ENCODE results near the gene MYCBPAP. TPM values are rescaled to one million over a fixed set of nuclear protein-coding genes. Genes with fewer than 3 reads are reported as not detected.

The MYCBPAP gene
- total RNA-seq, 5 donors from 2014 or later (not counting 1 experiment from before 2014, with no cell fraction given): 0.92 to 6.9 (median 4.7) TPM

GRCh38 chr17:50479522-50480141 is 28.6 kb upstream of the MYCBPAP start:
- CTCF ChIA-PET: interaction anchor here (0.6 to 1.4 kb wide), 10 partner anchors 9 to 1120 kb away, joined by 3 to 9 read pairs (median 3); partner anchors contain the start of gene LRRC59 (in 1 of the 2)
- H3K4me1 ChIP-seq (ENCODE audit: control insufficient read depth in 1 of 2, extremely low read depth in 1 of 2, insufficient read depth in 2 of 2, low read length in 2 of 2): peaks cover 7 to 20% of the 10 kb centered on the region in 2 experiments
- peak overlapping the region; percentile 76 to 88 (median 82) for H3K4me3 Mint-ChIP-seq
- 27% methylated on average over 13 of the region's 19 CpGs for WGBS (ENCODE audit: insufficient coverage)
- no peak overlapping the region for H3K27ac ChIP-seq (ENCODE audit: low read length)
- no peaks in the 10 kb centered on the region for H3K27me3 Mint-ChIP-seq
- POLR2A ChIA-PET: interaction anchor here in 1 of 2 donors (0.6 kb wide), 2 partner anchors 63 to 87 kb away, joined by 3 to 6 read pairs; no protein-coding TSS in a partner anchor
- H3K4me1 Mint-ChIP-seq: peaks cover 25 to 29% (median 27%) of the 10 kb centered on the region in 3 donors
- peaks cover 14 to 26% of the 10 kb centered on the region in 2 donors for H3K36me3 ChIP-seq (ENCODE audit: control insufficient read depth in 2 of 2, extremely low read depth in 1 of 2, insufficient read depth in 1 of 2, low read length in 1 of 2)
- no peaks in the 10 kb centered on the region for H3K9me3 ChIP-seq
- DNase-seq: peak; percentile 17 to 75 (median 57)
- no peaks in the 10 kb centered on the region for H3K9me3 Mint-ChIP-seq
- ATAC-seq (replicated peaks in 1 of 4): peak; percentile 31 to 53 (median 49)
- peak overlapping the region; percentile 61 to 83 for H3K27ac Mint-ChIP-seq
- peaks cover 12% of the 10 kb centered on the region for H3K36me3 Mint-ChIP-seq
- peaks cover 0 to 14% of the 10 kb centered on the region in 2 experiments for H3K27me3 ChIP-seq (replicated peaks in 1 of 2; ENCODE audit: control insufficient read depth in 2 of 2, extremely low read depth in 1 of 2, insufficient read depth in 2 of 2, low read length in 1 of 2)
- H3K4me3 ChIP-seq (ENCODE audit: control insufficient read depth in 1 of 2, extremely low read depth in 1 of 2, low read length in 1 of 2): peak overlapping the region; percentile 86 to 95

- 50% methylated on average over 1 of the region's 7 CpGs for WGBS (ENCODE audit: insufficient coverage)
- Mint-ChIP-seq H3K4me1 (peaks cover 25 to 29% (median 27%) of the 10 kb centered on the region in 3 donors), H3K27me3 (no peaks in the 10 kb centered on the region), H3K9me3 (no peaks in the 10 kb centered on the region), H3K36me3 (peaks cover 12% of the 10 kb centered on the region), H3K4me3 (peak overlapping the region; percentile 76 to 88 (median 82)), H3K27ac (peak overlapping the region in 1 of 2 donors; percentile 61)
- ChIA-PET CTCF (interaction anchor here in 1 of 2 donors (1.3 to 1.4 kb wide), 4 partner anchors 10 to 118 kb away, joined by 4 to 9 read pairs (median 6); partner anchors contain the start of gene LRRC59), POLR2A (no interaction called here)
- peaks cover 14 to 32% of the 10 kb centered on the region in 2 donors for H3K36me3 ChIP-seq (ENCODE audit: control insufficient read depth in 2 of 2, extremely low read depth in 1 of 2, insufficient read depth in 1 of 2, low read length in 1 of 2)
- H3K4me3 ChIP-seq (ENCODE audit: control insufficient read depth in 1 of 2, extremely low read depth in 1 of 2, low read length in 1 of 2): no peak overlapping the region
- H3K4me1 ChIP-seq (ENCODE audit: control insufficient read depth in 1 of 2, extremely low read depth in 1 of 2, insufficient read depth in 2 of 2, low read length in 2 of 2): peaks cover 7 to 20% of the 10 kb centered on the region in 2 experiments
- H3K27me3 ChIP-seq (replicated peaks in 1 of 2; ENCODE audit: control insufficient read depth in 2 of 2, extremely low read depth in 1 of 2, insufficient read depth in 2 of 2, low read length in 1 of 2): peaks cover 0 to 14% of the 10 kb centered on the region in 2 experiments
- no peak overlapping the region for H3K27ac ChIP-seq (ENCODE audit: low read length)
- ATAC-seq (replicated peaks in 1 of 4): no peak
- no peaks in the 10 kb centered on the region for H3K9me3 ChIP-seq
- DNase-seq: no peak
These were observed 28.0 kb upstream of the MYCBPAP start for GRCh38 chr17:50480142-50480764.

- H3K4me1 ChIP-seq (ENCODE audit: control insufficient read depth in 1 of 2, extremely low read depth in 1 of 2, insufficient read depth in 2 of 2, low read length in 2 of 2): peaks cover 7 to 20% of the 10 kb centered on the region in 2 experiments
- Mint-ChIP-seq H3K27me3 (no peaks in the 10 kb centered on the region), H3K36me3 (peaks cover 19% of the 10 kb centered on the region), H3K27ac (no peak overlapping the region), H3K4me3 (peak overlapping the region in 2 of 3 donors; percentile 21 to 28), H3K4me1 (peaks cover 25 to 29% (median 27%) of the 10 kb centered on the region in 3 donors), H3K9me3 (no peaks in the 10 kb centered on the region)
- peaks cover 14 to 39% of the 10 kb centered on the region in 2 donors for H3K36me3 ChIP-seq (ENCODE audit: control insufficient read depth in 2 of 2, extremely low read depth in 1 of 2, insufficient read depth in 1 of 2, low read length in 1 of 2)
- ChIA-PET CTCF (no interaction called here), POLR2A (no interaction called here)
- no peak overlapping the region for H3K4me3 ChIP-seq (ENCODE audit: control insufficient read depth in 1 of 2, extremely low read depth in 1 of 2, low read length in 1 of 2)
- ATAC-seq (replicated peaks in 1 of 4) (no peak), DNase-seq (no peak)
- no CpG with 5 or more reads among the region's 2 CpGs for WGBS (ENCODE audit: insufficient coverage)
- peaks cover 0 to 14% of the 10 kb centered on the region in 2 experiments for H3K27me3 ChIP-seq (replicated peaks in 1 of 2; ENCODE audit: control insufficient read depth in 2 of 2, extremely low read depth in 1 of 2, insufficient read depth in 2 of 2, low read length in 1 of 2)
- no peak overlapping the region for H3K27ac ChIP-seq (ENCODE audit: low read length)
- no peaks in the 10 kb centered on the region for H3K9me3 ChIP-seq
These were observed 27.3 kb upstream of the MYCBPAP start for GRCh38 chr17:50480854-50481490.

GRCh38 chr17:50481648-50482047 is 26.6 kb upstream of the MYCBPAP start:
- peaks cover 7 to 20% of the 10 kb centered on the region in 2 experiments for H3K4me1 ChIP-seq (ENCODE audit: control insufficient read depth in 1 of 2, extremely low read depth in 1 of 2, insufficient read depth in 2 of 2, low read length in 2 of 2)
- Mint-ChIP-seq H3K36me3 (peaks cover 20% of the 10 kb centered on the region), H3K27ac (no peak overlapping the region), H3K9me3 (no peaks in the 10 kb centered on the region), H3K4me1 (peaks cover 25 to 29% (median 27%) of the 10 kb centered on the region in 3 donors), H3K4me3 (no peak overlapping the region), H3K27me3 (no peaks in the 10 kb centered on the region)
- no peak for ATAC-seq (replicated peaks in 1 of 4)
- ChIA-PET CTCF (interaction anchor here in 1 of 2 donors (1.0 kb wide), 1 partner anchor 11 kb away, joined by 3 read pairs; no protein-coding TSS in a partner anchor), POLR2A (interaction anchor here in 1 of 2 donors (0.7 kb wide), 1 partner anchor 76 kb away, joined by 3 read pairs; no protein-coding TSS in a partner anchor)
- no peaks in the 10 kb centered on the region for H3K9me3 ChIP-seq
- no CpG with 5 or more reads among the region's 4 CpGs for WGBS (ENCODE audit: insufficient coverage)
- no peak for DNase-seq
- H3K27ac ChIP-seq (ENCODE audit: low read length): no peak overlapping the region
- peaks cover 14 to 39% of the 10 kb centered on the region in 2 donors for H3K36me3 ChIP-seq (ENCODE audit: control insufficient read depth in 2 of 2, extremely low read depth in 1 of 2, insufficient read depth in 1 of 2, low read length in 1 of 2)
- H3K4me3 ChIP-seq (ENCODE audit: control insufficient read depth in 1 of 2, extremely low read depth in 1 of 2, low read length in 1 of 2): no peak overlapping the region
- peaks cover 0 to 8% of the 10 kb centered on the region in 2 experiments for H3K27me3 ChIP-seq (replicated peaks in 1 of 2; ENCODE audit: control insufficient read depth in 2 of 2, extremely low read depth in 1 of 2, insufficient read depth in 2 of 2, low read length in 1 of 2)

GRCh38 chr17:50482110-50482509 is 26.1 kb upstream of the MYCBPAP start:
- Mint-ChIP-seq H3K36me3 (peaks cover 20% of the 10 kb centered on the region), H3K4me1 (peaks cover 25 to 29% (median 27%) of the 10 kb centered on the region in 3 donors), H3K4me3 (no peak overlapping the region), H3K27me3 (no peaks in the 10 kb centered on the region), H3K27ac (no peak overlapping the region), H3K9me3 (no peaks in the 10 kb centered on the region)
- ATAC-seq (replicated peaks in 1 of 4): no peak
- no peak for DNase-seq
- POLR2A ChIA-PET: interaction anchor here in 1 of 2 donors (0.7 kb wide), 1 partner anchor 77 kb away, joined by 3 read pairs; no protein-coding TSS in a partner anchor
- Histone ChIP-seq H3K27me3 (replicated peaks in 1 of 2; ENCODE audit: control insufficient read depth in 2 of 2, extremely low read depth in 1 of 2, insufficient read depth in 2 of 2, low read length in 1 of 2) (peaks cover 0 to 4% of the 10 kb centered on the region in 2 experiments), H3K4me1 (ENCODE audit: control insufficient read depth in 1 of 2, extremely low read depth in 1 of 2, insufficient read depth in 2 of 2, low read length in 2 of 2) (peaks cover 7 to 20% of the 10 kb centered on the region in 2 experiments), H3K9me3 (no peaks in the 10 kb centered on the region), H3K36me3 (ENCODE audit: control insufficient read depth in 2 of 2, extremely low read depth in 1 of 2, insufficient read depth in 1 of 2, low read length in 1 of 2) (peaks cover 16 to 40% of the 10 kb centered on the region in 2 donors), H3K4me3 (ENCODE audit: control insufficient read depth in 1 of 2, extremely low read depth in 1 of 2, low read length in 1 of 2) (no peak overlapping the region), H3K27ac (ENCODE audit: low read length) (no peak overlapping the region)
- 96% methylated on average over 23 of the region's 23 CpGs for WGBS (ENCODE audit: insufficient coverage)
- CTCF ChIA-PET: interaction anchor here in 1 of 2 donors (1.0 kb wide), 1 partner anchor 11 kb away, joined by 3 read pairs; no protein-coding TSS in a partner anchor

GRCh38 chr17:50482516-50482915 is 25.7 kb upstream of the MYCBPAP start:
- H3K4me3 ChIP-seq (ENCODE audit: control insufficient read depth in 1 of 2, extremely low read depth in 1 of 2, low read length in 1 of 2): no peak overlapping the region
- DNase-seq (peak; percentile 16 to 75 (median 58)), ATAC-seq (replicated peaks in 1 of 4) (no peak)
- 0% methylated on average over 2 of the region's 7 CpGs for WGBS (ENCODE audit: insufficient coverage)
- H3K27me3 ChIP-seq (replicated peaks in 1 of 2; ENCODE audit: control insufficient read depth in 2 of 2, extremely low read depth in 1 of 2, insufficient read depth in 2 of 2, low read length in 1 of 2): no peaks in the 10 kb centered on the region
- Mint-ChIP-seq H3K27me3 (no peaks in the 10 kb centered on the region), H3K4me3 (no peak overlapping the region), H3K9me3 (no peaks in the 10 kb centered on the region), H3K4me1 (peaks cover 25 to 29% (median 27%) of the 10 kb centered on the region in 3 donors), H3K36me3 (peaks cover 20% of the 10 kb centered on the region), H3K27ac (peak overlapping the region in 1 of 2 donors; percentile 68)
- peaks cover 19 to 44% of the 10 kb centered on the region in 2 donors for H3K36me3 ChIP-seq (ENCODE audit: control insufficient read depth in 2 of 2, extremely low read depth in 1 of 2, insufficient read depth in 1 of 2, low read length in 1 of 2)
- peaks cover 7 to 18% of the 10 kb centered on the region in 2 experiments for H3K4me1 ChIP-seq (ENCODE audit: control insufficient read depth in 1 of 2, extremely low read depth in 1 of 2, insufficient read depth in 2 of 2, low read length in 2 of 2)
- H3K27ac ChIP-seq (ENCODE audit: low read length): no peak overlapping the region
- POLR2A ChIA-PET: no interaction called here
- CTCF ChIA-PET: interaction anchor here (0.6 to 1.0 kb wide), 3 partner anchors 11 to 900 kb away, joined by 3 to 6 read pairs (median 3); no protein-coding TSS in a partner anchor
- H3K9me3 ChIP-seq: no peaks in the 10 kb centered on the region

Data from T-cell (primary cell).